HG03135 (cell line): ENCODE measurements around the gene GCHFR.

ENCODE experiments used
- ATAC-seq: cut with Tn5 transposase; IDR thresholded peaks from one replicate; pipeline ENCODE4 v1.9.1; 2021; ENCODE audit warnings: mild to moderate bottlenecking, moderate library complexity; ENCODE audit not compliant: unreplicated experiment

The GCHFR gene

GRCh38 chr15:40763801-40764628 lies at the start of gene GCHFR:
GCHFR (plus strand) TSS chr15:40764068; CDS start chr15:40764181, 113 bp downstream.
- no peak for ATAC-seq

- no peak for ATAC-seq
Observed at GRCh38 chr15:40714144-40714543, 49.7 kb upstream of the GCHFR start.

GRCh38 chr15:40716165-40716564 lies 47.7 kb upstream of the GCHFR start:
- no peak for ATAC-seq

GRCh38 chr15:40721701-40722100 lies 42.2 kb upstream of the GCHFR start:
- ATAC-seq = no peak

- ATAC-seq = no peak
Observed at GRCh38 chr15:40722354-40722753, 41.5 kb upstream of the GCHFR start.

GRCh38 chr15:40722934-40723333 lies 40.9 kb upstream of the GCHFR start:
- ATAC-seq = no peak

GRCh38 chr15:40723919-40724318 lies 39.9 kb upstream of the GCHFR start:
- no peak for ATAC-seq

GRCh38 chr15:40731034-40731433 lies 32.8 kb upstream of the GCHFR start:
- no peak for ATAC-seq

- no peak for ATAC-seq
Observed at GRCh38 chr15:40736575-40736974, 27.3 kb upstream of the GCHFR start.

GRCh38 chr15:40737048-40737447 lies 26.8 kb upstream of the GCHFR start:
- ATAC-seq = no peak

GRCh38 chr15:40739047-40739446 lies 24.8 kb upstream of the GCHFR start:
- ATAC-seq = no peak

GRCh38 chr15:40739854-40740253 lies 24.0 kb upstream of the GCHFR start:
- ATAC-seq = no peak

- no peak for ATAC-seq
Observed at GRCh38 chr15:40743485-40743901, 20.4 kb upstream of the GCHFR start.

- no peak for ATAC-seq
Observed at GRCh38 chr15:40743921-40744814, 19.7 kb upstream of the GCHFR start.

GRCh38 chr15:40744815-40745152 lies 19.1 kb upstream of the GCHFR start:
- no peak for ATAC-seq

- ATAC-seq = no peak
Observed at GRCh38 chr15:40746916-40747418, 16.9 kb upstream of the GCHFR start.

GRCh38 chr15:40747685-40748631 lies 15.9 kb upstream of the GCHFR start:
- no peak for ATAC-seq

- ATAC-seq = no peak
Observed at GRCh38 chr15:40749151-40749630, 14.7 kb upstream of the GCHFR start.

- no peak for ATAC-seq
Observed at GRCh38 chr15:40750885-40751284, 13.0 kb upstream of the GCHFR start.

- ATAC-seq = no peak
Observed at GRCh38 chr15:40751745-40752144, 12.1 kb upstream of the GCHFR start.

- ATAC-seq = peak; percentile 7
Observed at GRCh38 chr15:40754574-40754882, 9.3 kb upstream of the GCHFR start.
